Cardiac muscle cell (in vitro differentiated cells and primary cell): ENCODE measurements around the gene HECTD2. TPM values are rescaled to one million over a fixed set of nuclear protein-coding genes. Genes with fewer than 3 reads are reported as not detected.
"Not testable (repeated sequence)": the region's sequence is repeated elsewhere in the genome, so short reads cannot be mapped to it uniquely, and the experiment has no call there.

Experiments used
- DNase-seq, 2 donors: peaks; one replicate each; pipeline versions ENCODE4 v3.0.0 to v3.0.0-alpha.2; 2010 to 2017; ENCODE audit warnings: low read depth in 1 of 2, low spot score in 1 of 2
- H3K27ac ChIP-seq: fragments of 200-600 bp; sonication (generic); 2 replicates; pipeline ENCODE4 v1.5.1; 2016
- H3K27me3 ChIP-seq: fragments of 200-600 bp; sonication (generic); 2 replicates; pipeline ENCODE4 v1.6.0; 2016; ENCODE audit warnings: control low read depth
- H3K36me3 ChIP-seq: fragments of 200-600 bp; sonication (generic); 2 replicates; pipeline ENCODE4 v1.5.1; 2016; ENCODE audit warnings: control low read depth
- H3K4me1 ChIP-seq: fragments of 200-600 bp; sonication (generic); 2 replicates; pipeline ENCODE4 v1.8.1; 2017; ENCODE audit warnings: low read depth, mild to moderate bottlenecking, mixed run types
- H3K4me3 ChIP-seq: fragments of 200-600 bp; sonication (generic); 2 replicates; pipeline ENCODE4 v1.5.1; 2016; ENCODE audit warnings: mild to moderate bottlenecking
- H3K9me3 ChIP-seq: fragments of 200-600 bp; sonication (generic); 2 replicates; pipeline ENCODE4 v1.5.1; 2017; ENCODE audit warnings: low read depth, mild to moderate bottlenecking, control low read depth
- CTCF ChIP-seq: IDR thresholded peaks from 2 replicates; pipeline ENCODE4 v1.5.1; 2012; ENCODE audit warnings: low read depth, mild to moderate bottlenecking, low read length
- polyA plus RNA-seq: library from polyadenylated mRNA; unstranded; fragments of >200 nt; fragmentation: Nextera tagmentation; extraction: Ambion mirVana; gene quantifications from 2 replicates; pipeline ENCODE4 v1.2.1, GENCODE V29; 2016
- total RNA-seq: library from RNA; depleted of rRNA; stranded (reverse); fragments of >200 nt; gene quantifications from 2 replicates; pipeline ENCODE4 v1.2.3, GENCODE V29; 2016

HECTD2 gene
- total and polyA plus RNA-seq, 2 experiments from 2014 or later: 6.7 to 8.5 TPM

GRCh38 chr10:91367558-91367957, 42.6 kb upstream of the HECTD2 start:
- DNase-seq: peak in 1 of 2 donors; percentile 22
- Histone ChIP-seq H3K27ac (no peak overlapping the region), H3K9me3 (no peaks in the 10 kb centered on the region), H3K27me3 (peaks cover 36% of the 10 kb centered on the region), H3K4me3 (no peak overlapping the region), H3K36me3 (no peaks in the 10 kb centered on the region), H3K4me1 (peaks cover 8% of the 10 kb centered on the region)
- no peak for TF ChIP-seq CTCF

- H3K27ac ChIP-seq, H3K9me3 ChIP-seq, H3K4me1 ChIP-seq, H3K4me3 ChIP-seq, H3K36me3 ChIP-seq: not testable (repeated sequence)
- TF ChIP-seq CTCF: peak; percentile 63
- peak in 1 of 2 donors; percentile 63 for DNase-seq
- H3K27me3 ChIP-seq: peaks cover 24% of the 10 kb centered on the region
Observed at GRCh38 chr10:91369978-91370589, 40.1 kb upstream of the HECTD2 start.

- Histone ChIP-seq H3K4me3 (no peak overlapping the region), H3K36me3 (no peaks in the 10 kb centered on the region), H3K27me3 (peaks cover 16% of the 10 kb centered on the region), H3K27ac (no peak overlapping the region), H3K9me3 (peaks cover 5% of the 10 kb centered on the region), H3K4me1 (no peaks in the 10 kb centered on the region)
- no peak for DNase-seq
- TF ChIP-seq CTCF: no peak
Observed at GRCh38 chr10:91374052-91374451, 36.1 kb upstream of the HECTD2 start.

GRCh38 chr10:91378061-91378460, 32.1 kb upstream of the HECTD2 start:
- Histone ChIP-seq H3K27me3 (peaks cover 32% of the 10 kb centered on the region), H3K9me3 (peaks cover 5% of the 10 kb centered on the region), H3K27ac (no peak overlapping the region), H3K36me3 (no peaks in the 10 kb centered on the region), H3K4me3 (no peak overlapping the region), H3K4me1 (peaks cover 9% of the 10 kb centered on the region)
- TF ChIP-seq CTCF: no peak
- DNase-seq: peak in 1 of 2 donors; percentile 67

GRCh38 chr10:91380873-91381256, 29.3 kb upstream of the HECTD2 start:
- no peak overlapping the region for H3K4me3 ChIP-seq
- TF ChIP-seq CTCF: no peak
- H3K4me1 ChIP-seq: peaks cover 9% of the 10 kb centered on the region
- H3K36me3 ChIP-seq: no peaks in the 10 kb centered on the region
- H3K27me3 ChIP-seq: peaks cover 59% of the 10 kb centered on the region
- H3K27ac ChIP-seq: no peak overlapping the region
- no peak for DNase-seq
- no peaks in the 10 kb centered on the region for H3K9me3 ChIP-seq
